ENCODE results near the gene TMPRSS12. TPM values are rescaled to one million over a fixed set of nuclear protein-coding genes. Genes with fewer than 3 reads are reported as not detected.
"Not testable (repeated sequence)": the region's sequence is repeated elsewhere in the genome, so short reads cannot be mapped to it uniquely, and the experiment has no call there.

The TMPRSS12 gene
- not detected for polyA plus RNA-seq

- H3K4me3 Mint-ChIP-seq: peak within 1 kb of the TSS in 2 of 5 donors; percentile 2 to 26
- no peak within 1 kb of the TSS for H3K27ac Mint-ChIP-seq
- no peak for DNase-seq
- H3K27me3 Mint-ChIP-seq (ENCODE audit: low read depth in 3 of 3): peaks cover 2 to 4% (median 3%) of the 10 kb centered on the region in 3 donors
- no peaks in the 10 kb centered on the region for H3K9me3 Mint-ChIP-seq
- no peaks in the 10 kb centered on the region for H3K4me1 Mint-ChIP-seq
- peaks cover 0 to 6% (median 0%) of the 10 kb centered on the region in 3 donors for H3K36me3 Mint-ChIP-seq
Measured at GRCh38 chr12:50842637-50843493, at the start of gene TMPRSS12. TMPRSS12 (plus strand) TSS chr12:50842926; CDS start chr12:50842965, 39 bp downstream.

GRCh38 chr12:50799908-50800307, 42.8 kb upstream of the TMPRSS12 start:
- Mint-ChIP-seq H3K4me3 (no peak overlapping the region), H3K36me3 (peaks cover 24 to 46% (median 43%) of the 10 kb centered on the region in 3 donors), H3K4me1 (peaks cover 1 to 9% of the 10 kb centered on the region in 2 donors), H3K27ac (no peak overlapping the region), H3K9me3 (peaks cover 3 to 16% (median 10%) of the 10 kb centered on the region in 6 donors), H3K27me3 (ENCODE audit: low read depth in 3 of 3) (no peaks in the 10 kb centered on the region)
- DNase-seq: no peak

- Mint-ChIP-seq H3K27me3 (ENCODE audit: low read depth in 3 of 3) (no peaks in the 10 kb centered on the region), H3K36me3 (peaks cover 18 to 26% (median 19%) of the 10 kb centered on the region in 3 donors), H3K4me3 (no peak overlapping the region), H3K4me1 (peaks cover 0 to 3% of the 10 kb centered on the region in 2 donors), H3K27ac (peak overlapping the region in 1 of 6 donors; percentile 29), H3K9me3 (peaks cover 3 to 16% (median 10%) of the 10 kb centered on the region in 6 donors)
- DNase-seq: no peak
Measured at GRCh38 chr12:50803230-50803875, 39.4 kb upstream of the TMPRSS12 start.

- Mint-ChIP-seq H3K36me3 (peaks cover 7 to 12% (median 7%) of the 10 kb centered on the region in 3 donors), H3K4me3 (no peak overlapping the region), H3K27ac (no peak overlapping the region), H3K27me3 (ENCODE audit: low read depth in 3 of 3) (no peaks in the 10 kb centered on the region), H3K4me1 (peaks cover 0 to 3% of the 10 kb centered on the region in 2 donors), H3K9me3 (no peaks in the 10 kb centered on the region)
- DNase-seq: no peak
Measured at GRCh38 chr12:50806176-50806575, 36.5 kb upstream of the TMPRSS12 start.

GRCh38 chr12:50809131-50809530, 33.6 kb upstream of the TMPRSS12 start:
- not testable (repeated sequence) for H3K4me1 Mint-ChIP-seq, H3K9me3 Mint-ChIP-seq
- H3K36me3 Mint-ChIP-seq: peaks cover 7 to 19% (median 9%) of the 10 kb centered on the region in 3 donors

GRCh38 chr12:50814921-50815320, 27.8 kb upstream of the TMPRSS12 start:
- H3K36me3 Mint-ChIP-seq: peaks cover 19 to 53% (median 27%) of the 10 kb centered on the region in 3 donors
- not testable (repeated sequence) for H3K27ac Mint-ChIP-seq; H3K27me3 Mint-ChIP-seq (ENCODE audit: low read depth in 3 of 3); H3K4me1 Mint-ChIP-seq; H3K9me3 Mint-ChIP-seq; H3K4me3 Mint-ChIP-seq; DNase-seq

More at GRCh38 chr12:50809131-50809530, 33.6 kb upstream of the TMPRSS12 start:
- H3K27ac Mint-ChIP-seq; H3K27me3 Mint-ChIP-seq (ENCODE audit: low read depth in 3 of 3); DNase-seq; H3K4me3 Mint-ChIP-seq: not testable (repeated sequence)

DNA sequence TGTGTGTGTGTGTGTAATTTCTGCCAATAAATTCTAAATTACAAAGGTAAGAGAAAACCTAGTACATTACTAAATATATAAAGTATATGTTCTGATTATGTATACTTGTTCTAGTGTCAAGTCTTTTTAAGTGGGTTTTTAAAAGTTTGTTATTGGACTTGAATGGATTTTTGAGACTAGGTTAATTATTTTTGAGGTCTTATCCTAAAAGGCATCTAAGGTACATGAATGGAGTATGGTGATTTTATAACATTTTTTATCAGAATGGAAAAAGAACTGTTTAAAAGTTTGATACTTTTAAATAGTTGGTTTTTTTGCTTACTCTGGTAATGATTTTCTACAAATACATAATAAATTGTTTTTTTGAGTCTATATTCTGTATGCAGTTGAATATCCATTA, 22.5 kb upstream of the TMPRSS12 start:
- no peak overlapping the region for H3K4me3 Mint-ChIP-seq
- H3K27ac Mint-ChIP-seq: no peak overlapping the region
- peaks cover 2 to 5% of the 10 kb centered on the region in 2 donors for H3K4me1 Mint-ChIP-seq
- DNase-seq: no peak
- H3K36me3 Mint-ChIP-seq: peaks cover 8 to 34% (median 20%) of the 10 kb centered on the region in 3 donors
- no peaks in the 10 kb centered on the region for H3K27me3 Mint-ChIP-seq (ENCODE audit: low read depth in 3 of 3)
- H3K9me3 Mint-ChIP-seq: no peaks in the 10 kb centered on the region

DNA sequence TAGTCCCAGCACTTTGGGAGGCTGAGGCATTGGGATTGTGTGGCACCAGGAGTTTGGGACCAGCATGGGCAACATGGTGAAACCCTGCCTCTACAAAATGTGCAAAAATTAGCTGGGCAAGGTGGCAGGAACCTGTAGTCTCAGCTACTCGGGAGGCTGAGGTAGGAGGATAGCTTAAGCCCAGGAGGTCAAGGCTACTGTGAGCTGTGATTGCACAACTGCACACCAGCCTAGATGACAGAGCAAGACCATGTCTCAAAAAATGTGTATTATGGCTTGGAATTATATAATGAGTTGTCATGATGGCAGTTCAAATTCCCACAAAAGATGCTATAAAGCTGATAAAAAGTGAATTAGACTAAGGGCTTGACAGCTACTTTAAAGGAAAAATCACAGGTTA, 20.6 kb upstream of the TMPRSS12 start:
- Mint-ChIP-seq H3K36me3 (peaks cover 4 to 19% (median 10%) of the 10 kb centered on the region in 3 donors), H3K4me1 (peaks cover 6 to 10% of the 10 kb centered on the region in 2 donors), H3K27me3 (ENCODE audit: low read depth in 3 of 3) (peaks cover 0 to 3% (median 0%) of the 10 kb centered on the region in 3 donors), H3K4me3 (no peak overlapping the region), H3K27ac (peak overlapping the region in 1 of 6 donors; percentile 22), H3K9me3 (no peaks in the 10 kb centered on the region)
- no peak for DNase-seq

- peaks cover 6 to 10% of the 10 kb centered on the region in 2 donors for H3K4me1 Mint-ChIP-seq
- H3K9me3 Mint-ChIP-seq; H3K27me3 Mint-ChIP-seq (ENCODE audit: low read depth in 3 of 3); DNase-seq; H3K27ac Mint-ChIP-seq; H3K4me3 Mint-ChIP-seq; H3K36me3 Mint-ChIP-seq: not testable (repeated sequence)
Measured at GRCh38 chr12:50823724-50824123, 19.0 kb upstream of the TMPRSS12 start.

GRCh38 chr12:50824914-50825313, 17.8 kb upstream of the TMPRSS12 start:
- Mint-ChIP-seq H3K27me3 (ENCODE audit: low read depth in 3 of 3) (peaks cover 0 to 3% (median 0%) of the 10 kb centered on the region in 3 donors), H3K4me1 (peaks cover 6 to 10% of the 10 kb centered on the region in 2 donors), H3K4me3 (no peak overlapping the region), H3K27ac (peak overlapping the region; percentile 47 to 86 (median 78)), H3K36me3 (no peaks in the 10 kb centered on the region), H3K9me3 (no peaks in the 10 kb centered on the region)
- no peak for DNase-seq

- Mint-ChIP-seq H3K4me1 (peaks cover 6 to 10% of the 10 kb centered on the region in 2 donors), H3K27ac (peak overlapping the region; percentile 47 to 86 (median 78)), H3K27me3 (ENCODE audit: low read depth in 3 of 3) (peaks cover 0 to 3% (median 0%) of the 10 kb centered on the region in 3 donors), H3K36me3 (no peaks in the 10 kb centered on the region), H3K4me3 (no peak overlapping the region), H3K9me3 (no peaks in the 10 kb centered on the region)
- DNase-seq: peak; percentile 44 to 59 (median 52)
Measured at GRCh38 chr12:50825372-50825838, 17.3 kb upstream of the TMPRSS12 start.

- no peak overlapping the region for H3K27ac Mint-ChIP-seq
- no peaks in the 10 kb centered on the region for H3K9me3 Mint-ChIP-seq
- no peak for DNase-seq
- H3K4me1 Mint-ChIP-seq: peaks cover 6 to 10% of the 10 kb centered on the region in 2 donors
- no peak overlapping the region for H3K4me3 Mint-ChIP-seq
- peaks cover 0 to 6% (median 2%) of the 10 kb centered on the region in 3 donors for H3K27me3 Mint-ChIP-seq (ENCODE audit: low read depth in 3 of 3)
- no peaks in the 10 kb centered on the region for H3K36me3 Mint-ChIP-seq
Measured at GRCh38 chr12:50828121-50828520, 14.6 kb upstream of the TMPRSS12 start.

DNA sequence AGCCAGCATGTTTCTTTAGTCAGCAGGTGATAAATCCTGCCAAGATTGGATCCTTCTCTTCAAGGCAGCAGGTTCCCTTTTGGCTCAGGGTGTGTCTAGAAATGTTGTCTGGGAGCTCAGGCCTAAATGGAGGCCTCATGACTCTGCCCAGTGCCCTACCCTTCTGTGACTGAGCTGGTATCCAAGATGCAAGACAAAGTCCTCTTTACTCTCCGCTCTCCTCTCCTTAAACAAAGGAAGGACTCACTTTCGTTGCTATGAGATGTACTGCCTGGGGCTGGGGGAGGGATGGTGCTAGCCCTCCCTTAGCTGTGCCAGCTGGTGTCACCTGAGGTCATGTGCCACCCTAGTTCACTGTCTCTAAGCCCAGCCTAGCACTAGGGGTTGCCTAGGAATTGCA, 13.8 kb upstream of the TMPRSS12 start:
- peaks cover 0 to 5% (median 0%) of the 10 kb centered on the region in 6 donors for H3K9me3 Mint-ChIP-seq
- H3K27me3 Mint-ChIP-seq (ENCODE audit: low read depth in 3 of 3): peaks cover 0 to 7% (median 2%) of the 10 kb centered on the region in 3 donors
- DNase-seq: no peak
- H3K27ac Mint-ChIP-seq: no peak overlapping the region
- H3K36me3 Mint-ChIP-seq: no peaks in the 10 kb centered on the region
- H3K4me1 Mint-ChIP-seq: peaks cover 6 to 10% of the 10 kb centered on the region in 2 donors
- H3K4me3 Mint-ChIP-seq: no peak overlapping the region

GRCh38 chr12:50833801-50834200, 8.9 kb upstream of the TMPRSS12 start:
- not testable (repeated sequence) for H3K4me3 Mint-ChIP-seq, H3K27ac Mint-ChIP-seq

More at GRCh38 chr12:50833801-50834200, 8.9 kb upstream of the TMPRSS12 start:
- H3K36me3 Mint-ChIP-seq; H3K27me3 Mint-ChIP-seq (ENCODE audit: low read depth in 3 of 3); DNase-seq; H3K4me1 Mint-ChIP-seq; H3K9me3 Mint-ChIP-seq: not testable (repeated sequence)

Data from immature natural killer cell (primary cell).